ENCODE measurements around the gene PURB.

The PURB gene

DNA sequence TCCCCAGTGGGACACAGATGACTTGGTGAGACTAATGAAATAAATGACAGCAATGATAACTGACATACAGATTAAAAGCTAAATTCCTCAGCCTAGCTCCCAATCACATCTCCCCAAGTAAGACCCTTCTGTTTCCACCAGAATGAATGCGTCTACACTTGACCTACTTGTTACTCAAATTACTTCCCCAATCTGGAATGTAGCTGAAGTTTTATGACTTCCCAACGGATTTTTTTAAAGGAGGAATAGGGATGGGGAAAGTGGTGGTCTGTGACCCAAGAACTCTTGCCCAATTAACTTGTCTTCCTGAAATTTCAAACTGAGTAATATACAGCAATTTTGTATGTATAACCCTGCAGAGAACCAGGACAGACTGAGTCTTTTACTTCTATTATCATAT lies 46.6 kb downstream of the PURB start:
- TF ChIP-seq, protein P1, sequence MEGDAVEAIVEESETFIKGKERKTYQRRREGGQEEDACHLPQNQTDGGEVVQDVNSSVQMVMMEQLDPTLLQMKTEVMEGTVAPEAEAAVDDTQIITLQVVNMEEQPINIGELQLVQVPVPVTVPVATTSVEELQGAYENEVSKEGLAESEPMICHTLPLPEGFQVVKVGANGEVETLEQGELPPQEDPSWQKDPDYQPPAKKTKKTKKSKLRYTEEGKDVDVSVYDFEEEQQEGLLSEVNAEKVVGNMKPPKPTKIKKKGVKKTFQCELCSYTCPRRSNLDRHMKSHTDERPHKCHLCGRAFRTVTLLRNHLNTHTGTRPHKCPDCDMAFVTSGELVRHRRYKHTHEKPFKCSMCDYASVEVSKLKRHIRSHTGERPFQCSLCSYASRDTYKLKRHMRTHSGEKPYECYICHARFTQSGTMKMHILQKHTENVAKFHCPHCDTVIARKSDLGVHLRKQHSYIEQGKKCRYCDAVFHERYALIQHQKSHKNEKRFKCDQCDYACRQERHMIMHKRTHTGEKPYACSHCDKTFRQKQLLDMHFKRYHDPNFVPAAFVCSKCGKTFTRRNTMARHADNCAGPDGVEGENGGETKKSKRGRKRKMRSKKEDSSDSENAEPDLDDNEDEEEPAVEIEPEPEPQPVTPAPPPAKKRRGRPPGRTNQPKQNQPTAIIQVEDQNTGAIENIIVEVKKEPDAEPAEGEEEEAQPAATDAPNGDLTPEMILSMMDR (IDR thresholded peaks at IDR 0.05; ENCODE audit: extremely low read depth, missing control alignments): no peak
- no peak for DNase-seq (ENCODE audit: low spot score)

DNA sequence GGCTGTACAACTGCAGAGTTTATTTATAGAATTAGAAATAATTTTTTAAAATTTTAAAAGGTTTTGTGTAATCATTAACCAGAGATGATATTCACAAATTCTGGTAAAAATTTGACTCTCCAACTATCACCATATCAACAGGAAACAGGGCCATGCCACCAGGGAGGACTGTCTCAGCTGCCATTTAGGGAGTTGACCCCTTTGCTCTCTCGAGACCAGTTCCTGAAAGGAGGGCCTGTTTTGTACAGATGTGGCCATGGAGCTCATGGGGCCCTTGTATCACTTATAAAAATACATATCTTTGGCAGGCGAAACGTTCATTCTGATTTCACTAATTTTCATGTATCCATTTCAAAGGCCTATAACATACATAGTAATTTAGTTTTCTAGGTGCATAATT lies 57.8 kb downstream of the PURB start:
- TF ChIP-seq, protein P1 (IDR thresholded peaks at IDR 0.05; ENCODE audit: extremely low read depth, missing control alignments): no peak
- no peak for DNase-seq (ENCODE audit: low spot score)

Measured in GM20000 (cell line).